DOHH2 (cell line): ENCODE results near the gene NTNG1.

Experiments
- CTCF ChIP-seq: fragments of 200-600 bp; sonication (generic); IDR thresholded peaks from one replicate; pipeline ENCODE4 v1.5.1; 2014; ENCODE audit warnings: antibody characterized with exemption, mild to moderate bottlenecking, low read depth, low read length; ENCODE audit not compliant: poor library complexity, severe bottlenecking
- EZH2phosphoT487 ChIP-seq: fragments of 200-600 bp; sonication (generic); IDR thresholded peaks from 2 replicates; pipeline ENCODE4 v1.6.1; 2017; ENCODE audit warnings: borderline replicate concordance, mild to moderate bottlenecking, antibody characterized with exemption, low read length, moderate library complexity, mixed read lengths

DNA sequence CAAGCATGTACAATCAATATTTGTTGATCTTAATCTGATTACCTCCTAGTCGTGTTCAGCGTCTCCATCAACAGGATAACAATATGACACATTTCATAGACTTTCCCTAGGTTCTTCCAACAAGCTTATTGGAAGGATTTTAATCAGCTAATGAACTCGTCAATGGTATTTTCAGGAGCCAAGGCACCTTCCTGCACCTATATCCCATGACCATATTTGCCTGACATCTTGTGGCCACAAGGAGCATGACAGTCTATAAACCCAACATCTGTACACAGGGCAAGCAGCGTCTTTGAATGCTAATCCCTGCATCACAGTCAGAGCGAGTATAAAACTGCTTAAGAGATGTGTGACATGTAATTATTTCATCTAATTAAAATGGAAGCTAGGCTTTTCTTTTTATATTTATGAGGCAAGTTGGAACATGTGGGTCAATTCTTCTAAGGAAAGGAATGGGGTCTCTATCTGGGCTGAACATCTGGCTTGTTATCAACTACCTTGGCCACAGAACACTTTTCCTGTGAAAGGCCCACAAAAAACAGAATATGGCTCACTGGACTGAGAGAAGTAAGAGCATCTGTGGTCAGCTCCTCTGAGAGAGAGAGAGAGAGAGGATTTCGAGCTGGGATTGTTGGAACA, 388.8 kb downstream of the NTNG1 start:
- TF ChIP-seq CTCF (peak; percentile 85), EZH2phosphoT487 (no peak)
